HEK293 (cell line): ENCODE results near the gene SORL1.

Experiments
- TCF7L2 ChIP-seq: IDR thresholded peaks from 2 replicates; pipeline ENCODE4 v1.6.1; 2011; ENCODE audit warnings: low read depth, mild to moderate bottlenecking, inconsistent platforms, low read length, moderate library complexity, borderline replicate concordance
- ZFP69B ChIP-seq: fragments of 450-650 bp; formaldehyde crosslinking; IDR thresholded peaks from 2 replicates; pipeline ENCODE4 v1.5.1; 2016; ENCODE audit warnings: missing biosample characterization, missing genetic modification characterization
- ZNF292 ChIP-seq: fragments of 450-650 bp; formaldehyde crosslinking; IDR thresholded peaks from 2 replicates; pipeline ENCODE4 v1.5.1; 2016; ENCODE audit warnings: low read depth, missing biosample characterization, missing genetic modification characterization, borderline replicate concordance
- ZNF513 ChIP-seq: fragments of 450-650 bp; IDR thresholded peaks from 2 replicates; pipeline ENCODE4 v1.5.1; 2018; ENCODE audit warnings: missing biosample characterization, missing genetic modification characterization
- TF ChIP-seq, protein P1 (sequence below): sonication (generic); formaldehyde crosslinking; IDR thresholded peaks from 2 replicates; pipeline ENCODE4 v1.8.1; 2022; ENCODE audit warnings: mild to moderate bottlenecking, moderate library complexity, missing genetic modification reagents
- TF ChIP-seq, protein P2 (sequence below): fragments of 450-650 bp; formaldehyde crosslinking; IDR thresholded peaks from 2 replicates; pipeline ENCODE4 v1.5.1; 2016; ENCODE audit warnings: missing biosample characterization, missing genetic modification characterization
- TF ChIP-seq, protein P3 (sequence below): fragments of 450-650 bp; formaldehyde crosslinking; conservative IDR thresholded peaks from 2 replicates; pipeline ENCODE4 v1.5.1; 2016; ENCODE audit warnings: low read depth, missing biosample characterization, missing genetic modification characterization

DNA sequence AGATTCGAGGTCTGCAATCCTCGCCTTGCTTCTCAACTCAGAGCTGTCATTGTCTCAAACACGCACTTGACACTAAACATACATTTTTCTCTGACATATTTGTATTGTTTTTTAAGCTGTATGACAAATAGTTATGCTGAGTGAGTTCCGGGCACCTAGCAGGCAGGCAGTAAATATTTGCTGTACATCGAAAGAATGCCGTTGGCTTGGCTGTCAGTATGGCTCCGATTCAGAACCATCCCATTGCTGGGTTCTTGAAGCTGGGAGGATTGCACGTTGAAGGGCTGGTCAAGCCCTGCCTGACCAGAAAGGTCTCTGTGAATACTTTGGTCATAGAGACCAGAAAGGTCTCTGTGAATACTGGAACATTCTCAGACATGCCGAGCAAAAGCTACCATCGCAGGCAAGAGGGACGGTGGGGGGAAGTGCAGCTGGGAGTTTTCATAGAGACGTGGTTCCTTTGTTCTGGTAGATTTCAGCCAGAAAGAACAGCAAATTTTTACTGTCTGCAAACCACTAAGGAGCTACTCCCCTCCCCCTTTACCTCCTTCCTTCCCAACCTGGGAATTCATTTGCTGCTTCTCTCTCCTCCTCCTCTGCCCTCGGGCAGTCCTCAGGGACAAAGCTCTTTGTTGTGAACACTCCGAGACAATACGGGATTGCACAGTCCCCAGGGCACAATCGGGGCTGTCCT lies 202.9 kb downstream of the SORL1 start:
- TF ChIP-seq ZNF513 (tag by site-specific recombination), result 0 out of 2 replicates have a peak, but pooled peaks have one; percentile 4
- TF ChIP-seq, protein P1, sequence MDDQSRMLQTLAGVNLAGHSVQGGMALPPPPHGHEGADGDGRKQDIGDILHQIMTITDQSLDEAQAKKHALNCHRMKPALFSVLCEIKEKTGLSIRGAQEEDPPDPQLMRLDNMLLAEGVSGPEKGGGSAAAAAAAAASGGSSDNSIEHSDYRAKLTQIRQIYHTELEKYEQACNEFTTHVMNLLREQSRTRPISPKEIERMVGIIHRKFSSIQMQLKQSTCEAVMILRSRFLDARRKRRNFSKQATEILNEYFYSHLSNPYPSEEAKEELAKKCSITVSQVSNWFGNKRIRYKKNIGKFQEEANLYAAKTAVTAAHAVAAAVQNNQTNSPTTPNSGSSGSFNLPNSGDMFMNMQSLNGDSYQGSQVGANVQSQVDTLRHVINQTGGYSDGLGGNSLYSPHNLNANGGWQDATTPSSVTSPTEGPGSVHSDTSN (CRISPR knock-in tag), result no peak
- TF ChIP-seq ZFP69B, result no peak
- TF ChIP-seq TCF7L2, result no peak
- no peak for TF ChIP-seq ZNF292 (tag by site-specific recombination)
- TF ChIP-seq, protein P2, sequence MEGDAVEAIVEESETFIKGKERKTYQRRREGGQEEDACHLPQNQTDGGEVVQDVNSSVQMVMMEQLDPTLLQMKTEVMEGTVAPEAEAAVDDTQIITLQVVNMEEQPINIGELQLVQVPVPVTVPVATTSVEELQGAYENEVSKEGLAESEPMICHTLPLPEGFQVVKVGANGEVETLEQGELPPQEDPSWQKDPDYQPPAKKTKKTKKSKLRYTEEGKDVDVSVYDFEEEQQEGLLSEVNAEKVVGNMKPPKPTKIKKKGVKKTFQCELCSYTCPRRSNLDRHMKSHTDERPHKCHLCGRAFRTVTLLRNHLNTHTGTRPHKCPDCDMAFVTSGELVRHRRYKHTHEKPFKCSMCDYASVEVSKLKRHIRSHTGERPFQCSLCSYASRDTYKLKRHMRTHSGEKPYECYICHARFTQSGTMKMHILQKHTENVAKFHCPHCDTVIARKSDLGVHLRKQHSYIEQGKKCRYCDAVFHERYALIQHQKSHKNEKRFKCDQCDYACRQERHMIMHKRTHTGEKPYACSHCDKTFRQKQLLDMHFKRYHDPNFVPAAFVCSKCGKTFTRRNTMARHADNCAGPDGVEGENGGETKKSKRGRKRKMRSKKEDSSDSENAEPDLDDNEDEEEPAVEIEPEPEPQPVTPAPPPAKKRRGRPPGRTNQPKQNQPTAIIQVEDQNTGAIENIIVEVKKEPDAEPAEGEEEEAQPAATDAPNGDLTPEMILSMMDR (tag by site-specific recombination), result no peak
- TF ChIP-seq, protein P3, sequence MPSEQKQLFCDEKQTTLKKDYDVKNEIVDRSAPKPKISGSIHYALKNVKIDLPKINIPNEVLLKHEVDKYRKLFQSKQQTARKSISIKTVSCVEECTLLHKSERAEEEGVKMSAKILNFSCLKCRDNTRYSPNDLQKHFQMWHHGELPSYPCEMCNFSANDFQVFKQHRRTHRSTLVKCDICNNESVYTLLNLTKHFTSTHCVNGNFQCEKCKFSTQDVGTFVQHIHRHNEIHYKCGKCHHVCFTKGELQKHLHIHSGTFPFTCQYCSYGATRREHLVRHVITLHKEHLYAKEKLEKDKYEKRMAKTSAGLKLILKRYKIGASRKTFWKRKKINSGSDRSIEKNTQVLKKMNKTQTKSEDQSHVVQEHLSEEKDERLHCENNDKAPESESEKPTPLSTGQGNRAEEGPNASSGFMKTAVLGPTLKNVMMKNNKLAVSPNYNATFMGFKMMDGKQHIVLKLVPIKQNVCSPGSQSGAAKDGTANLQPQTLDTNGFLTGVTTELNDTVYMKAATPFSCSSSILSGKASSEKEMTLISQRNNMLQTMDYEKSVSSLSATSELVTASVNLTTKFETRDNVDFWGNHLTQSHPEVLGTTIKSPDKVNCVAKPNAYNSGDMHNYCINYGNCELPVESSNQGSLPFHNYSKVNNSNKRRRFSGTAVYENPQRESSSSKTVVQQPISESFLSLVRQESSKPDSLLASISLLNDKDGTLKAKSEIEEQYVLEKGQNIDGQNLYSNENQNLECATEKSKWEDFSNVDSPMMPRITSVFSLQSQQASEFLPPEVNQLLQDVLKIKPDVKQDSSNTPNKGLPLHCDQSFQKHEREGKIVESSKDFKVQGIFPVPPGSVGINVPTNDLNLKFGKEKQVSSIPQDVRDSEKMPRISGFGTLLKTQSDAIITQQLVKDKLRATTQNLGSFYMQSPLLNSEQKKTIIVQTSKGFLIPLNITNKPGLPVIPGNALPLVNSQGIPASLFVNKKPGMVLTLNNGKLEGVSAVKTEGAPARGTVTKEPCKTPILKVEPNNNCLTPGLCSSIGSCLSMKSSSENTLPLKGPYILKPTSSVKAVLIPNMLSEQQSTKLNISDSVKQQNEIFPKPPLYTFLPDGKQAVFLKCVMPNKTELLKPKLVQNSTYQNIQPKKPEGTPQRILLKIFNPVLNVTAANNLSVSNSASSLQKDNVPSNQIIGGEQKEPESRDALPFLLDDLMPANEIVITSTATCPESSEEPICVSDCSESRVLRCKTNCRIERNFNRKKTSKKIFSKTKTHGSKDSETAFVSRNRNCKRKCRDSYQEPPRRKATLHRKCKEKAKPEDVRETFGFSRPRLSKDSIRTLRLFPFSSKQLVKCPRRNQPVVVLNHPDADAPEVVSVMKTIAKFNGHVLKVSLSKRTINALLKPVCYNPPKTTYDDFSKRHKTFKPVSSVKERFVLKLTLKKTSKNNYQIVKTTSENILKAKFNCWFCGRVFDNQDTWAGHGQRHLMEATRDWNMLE (tag by site-specific recombination), result no peak
